ELF-1 (cell line): Measurements from ENCODE around the gene SPATA2L.

Experiments used
- DNase-seq: peaks from one replicate; pipeline ENCODE4 v3.0.0-alpha.2; 2016; ENCODE audit warnings: low read depth, low spot score

The SPATA2L gene, protein sequence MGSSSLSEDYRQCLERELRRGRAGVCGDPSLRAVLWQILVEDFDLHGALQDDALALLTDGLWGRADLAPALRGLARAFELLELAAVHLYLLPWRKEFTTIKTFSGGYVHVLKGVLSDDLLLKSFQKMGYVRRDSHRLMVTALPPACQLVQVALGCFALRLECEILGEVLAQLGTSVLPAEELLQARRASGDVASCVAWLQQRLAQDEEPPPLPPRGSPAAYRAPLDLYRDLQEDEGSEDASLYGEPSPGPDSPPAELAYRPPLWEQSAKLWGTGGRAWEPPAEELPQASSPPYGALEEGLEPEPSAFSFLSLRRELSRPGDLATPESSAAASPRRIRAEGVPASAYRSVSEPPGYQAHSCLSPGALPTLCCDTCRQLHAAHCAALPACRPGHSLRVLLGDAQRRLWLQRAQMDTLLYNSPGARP

DNA sequence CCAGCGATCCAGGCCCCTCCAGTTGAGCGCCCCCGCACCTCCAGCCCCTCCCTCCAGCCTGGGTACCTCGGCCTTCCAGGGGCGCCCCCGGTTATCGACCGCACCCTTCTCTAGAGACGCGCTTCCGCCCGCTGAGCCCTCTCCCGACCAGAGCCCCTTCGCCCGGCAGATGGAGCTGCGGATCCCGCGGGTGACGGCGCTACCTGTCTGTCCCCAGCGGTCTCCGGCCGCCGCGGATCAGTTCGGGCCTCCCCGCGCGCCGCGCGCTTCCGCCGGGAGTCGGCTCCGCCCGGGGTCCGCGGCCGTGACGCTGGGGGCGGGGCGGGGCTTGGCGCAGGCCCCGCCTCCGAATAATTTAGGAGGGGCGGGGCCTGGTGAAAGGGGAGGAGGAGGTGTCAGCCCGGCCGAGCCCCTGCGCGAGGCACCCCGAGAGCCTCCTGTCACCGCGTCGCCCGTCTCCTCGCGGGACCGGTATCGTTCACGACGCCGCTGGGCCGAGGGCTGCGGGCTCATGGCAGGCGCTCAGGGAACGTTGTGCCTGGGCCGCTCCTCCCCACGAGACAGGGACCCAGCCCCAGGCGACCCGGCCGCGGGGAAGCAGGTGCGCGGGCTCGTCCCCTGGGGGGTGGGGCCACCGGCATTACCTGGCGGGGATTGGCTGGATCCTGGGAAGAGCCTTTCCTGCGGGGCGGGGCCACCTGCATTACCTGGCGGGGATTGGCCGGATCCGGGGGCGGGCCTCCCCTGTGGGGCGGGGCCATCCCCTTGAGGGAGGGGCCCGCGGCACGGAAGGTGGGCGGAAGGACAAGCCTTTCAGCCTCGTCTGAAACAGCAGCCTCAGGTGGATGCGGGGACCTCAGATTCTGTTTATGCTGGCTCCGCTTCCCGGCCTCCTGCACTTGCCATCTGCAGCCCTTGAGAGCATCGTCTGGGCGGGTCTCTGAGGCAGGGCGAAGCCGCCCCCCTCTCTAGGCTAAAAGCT, at the start of gene SPATA2L:
Gene SPATA2L, minus strand, starts transcription at position 281 of the 982 bp plus-strand sequence. CDS start 473 bp downstream, outside the sequence.
- DNase-seq, result peak; percentile 96

- no peak for DNase-seq
These were observed 48.1 kb upstream of the SPATA2L start for GRCh38 chr16:89749637-89750036.

DNA sequence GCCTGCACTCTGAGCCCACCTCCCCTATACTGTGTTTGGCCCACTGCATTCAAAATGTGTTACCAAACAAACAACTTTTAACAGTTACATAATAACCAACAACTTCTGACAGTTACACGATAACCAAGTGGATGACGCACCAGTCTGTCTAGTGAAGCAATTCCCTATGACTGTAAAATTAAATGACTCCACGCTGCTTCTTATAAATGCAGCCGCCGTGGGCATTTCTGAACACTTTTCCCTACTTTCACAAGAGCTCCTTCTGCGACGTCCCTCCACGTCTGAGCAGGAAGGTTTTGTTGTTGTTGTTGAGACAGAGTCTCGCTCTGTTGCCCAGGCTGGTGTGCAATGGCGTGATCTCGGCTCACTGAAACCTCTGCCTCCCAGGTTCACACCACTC, 47.4 kb upstream of the SPATA2L start:
- no peak for DNase-seq

- no peak for DNase-seq
These were observed 46.6 kb upstream of the SPATA2L start for GRCh38 chr16:89748076-89748475.

GRCh38 chr16:89746043-89746442, 44.5 kb upstream of the SPATA2L start:
- no peak for DNase-seq

DNA sequence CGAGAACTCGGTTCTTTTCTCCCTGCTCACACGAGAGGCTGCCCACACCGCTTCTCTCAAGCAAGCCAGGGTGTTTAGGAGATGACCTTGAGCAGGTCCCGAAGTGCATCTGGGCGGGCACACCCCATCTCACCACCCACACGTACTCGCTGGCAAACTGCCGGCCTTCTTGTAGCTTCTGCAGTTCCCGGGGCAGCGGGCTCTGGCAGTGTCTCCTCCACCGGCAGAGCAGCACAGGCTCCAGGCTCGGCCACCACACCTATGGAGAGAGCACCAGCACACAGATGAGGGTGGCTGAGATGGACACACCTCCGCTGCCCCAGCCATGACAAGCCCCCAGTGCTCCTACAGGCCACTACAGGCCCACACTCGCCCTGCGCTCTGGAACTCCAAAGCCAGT, 43.3 kb upstream of the SPATA2L start:
- DNase-seq, result no peak

DNA sequence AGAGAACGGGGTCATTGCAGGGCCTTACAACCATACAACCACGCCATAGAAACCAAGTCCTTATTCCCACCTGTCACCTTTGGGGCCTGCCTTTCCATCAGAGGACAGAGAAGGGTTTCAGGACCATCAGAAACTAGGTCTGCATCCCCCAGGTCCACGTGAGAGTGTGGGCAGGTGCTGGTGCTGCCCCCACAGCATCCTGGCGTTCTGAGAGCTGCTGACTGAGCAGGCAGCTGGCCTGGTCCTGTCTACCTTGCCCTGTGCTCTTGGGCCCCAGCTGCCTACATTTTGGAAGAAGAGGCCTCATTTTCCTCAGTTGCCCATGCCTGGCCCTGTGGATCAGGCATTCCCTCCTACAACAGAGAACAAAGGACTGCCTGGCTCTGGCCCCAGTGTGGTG, 41.4 kb upstream of the SPATA2L start:
- no peak for DNase-seq

- DNase-seq, result no peak
These were observed 40.0 kb upstream of the SPATA2L start for GRCh38 chr16:89741342-89742014.

- DNase-seq, result no peak
These were observed 37.9 kb upstream of the SPATA2L start for GRCh38 chr16:89739383-89739782.

DNA sequence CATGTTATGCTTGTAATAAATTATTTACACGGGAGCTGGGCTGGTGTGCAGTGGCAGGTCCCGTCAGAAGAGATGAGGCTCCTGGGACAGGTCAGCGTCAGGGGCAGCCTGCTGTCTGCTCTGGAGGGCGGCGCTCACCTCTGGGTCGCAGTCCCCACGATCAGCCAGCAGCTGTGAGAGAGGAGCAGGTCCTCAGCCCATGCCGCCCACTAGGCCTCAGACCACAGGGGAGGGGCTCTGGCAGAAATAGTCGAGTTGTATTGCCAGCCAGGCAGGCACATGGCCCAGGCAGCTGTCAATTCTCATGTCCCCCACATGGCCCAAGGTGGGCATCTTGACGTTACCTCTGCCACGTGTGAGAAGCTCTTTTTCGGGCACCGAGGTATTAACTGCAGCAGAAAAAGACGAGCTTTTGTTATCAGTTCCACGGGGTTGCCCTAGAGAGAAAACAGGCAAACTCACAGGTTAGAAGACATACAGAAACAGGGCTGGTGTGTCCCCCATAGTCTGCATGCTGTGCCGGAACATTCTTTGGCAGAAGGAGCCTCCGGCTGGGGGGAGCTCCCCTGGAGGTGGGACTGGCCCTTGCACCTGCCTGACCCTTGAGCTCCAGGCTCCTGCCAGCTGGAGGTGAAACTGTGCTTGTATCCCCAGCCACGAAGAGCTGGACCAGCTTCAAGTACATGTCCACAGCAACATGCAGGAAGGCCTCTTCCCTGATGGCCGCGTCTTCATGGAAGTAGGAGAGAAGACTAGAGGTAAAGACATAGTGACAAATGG, 37.2 kb upstream of the SPATA2L start:
- DNase-seq, result no peak

DNA sequence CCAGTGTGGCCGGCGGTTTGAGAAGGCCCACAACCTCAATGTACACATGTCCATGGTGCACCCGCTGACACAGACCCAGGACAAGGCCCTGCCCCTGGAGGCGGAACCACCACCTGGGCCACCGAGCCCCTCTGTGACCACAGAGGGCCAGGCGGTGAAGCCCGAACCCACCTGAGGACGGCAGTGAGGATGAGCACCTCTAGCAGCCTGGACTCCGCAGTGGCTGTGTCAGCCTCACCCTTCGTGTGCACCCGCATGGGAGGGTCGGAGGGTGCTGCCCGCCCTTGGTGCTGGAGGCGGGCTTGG, 36.5 kb upstream of the SPATA2L start:
- no peak for DNase-seq

DNA sequence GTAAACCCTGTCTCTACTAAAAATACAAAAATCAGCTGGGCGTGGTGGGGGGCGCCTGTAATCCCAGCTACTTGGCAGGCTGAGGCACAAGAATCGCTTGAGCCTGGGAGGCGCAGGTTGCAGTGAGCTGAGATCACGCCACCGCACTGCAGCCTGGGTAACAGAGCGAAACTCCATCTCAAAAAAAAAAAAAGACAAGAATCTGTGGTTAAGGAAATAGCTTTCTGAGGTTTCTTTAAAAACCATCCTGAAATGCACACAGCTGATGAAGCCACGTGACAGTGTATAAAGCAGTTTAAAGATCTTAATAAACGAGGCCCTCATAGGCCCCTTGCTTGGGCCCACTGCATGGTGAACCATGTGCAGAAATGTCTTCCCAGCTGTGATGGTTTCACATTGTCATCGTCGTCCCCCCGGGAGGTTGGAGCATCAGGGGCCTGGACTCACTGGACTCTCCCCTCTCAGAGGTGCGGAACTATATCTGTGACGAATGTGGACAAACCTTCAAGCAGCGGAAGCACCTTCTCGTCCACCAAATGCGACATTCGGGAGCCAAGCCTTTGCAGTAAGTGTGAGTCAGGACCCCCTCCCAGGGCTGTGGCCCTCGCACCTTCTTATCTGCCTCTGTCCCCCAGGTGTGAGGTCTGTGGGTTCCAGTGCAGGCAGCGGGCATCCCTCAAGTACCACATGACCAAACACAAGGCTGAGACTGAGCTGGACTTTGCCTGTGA, 36.0 kb upstream of the SPATA2L start:
- DNase-seq, result no peak

DNA sequence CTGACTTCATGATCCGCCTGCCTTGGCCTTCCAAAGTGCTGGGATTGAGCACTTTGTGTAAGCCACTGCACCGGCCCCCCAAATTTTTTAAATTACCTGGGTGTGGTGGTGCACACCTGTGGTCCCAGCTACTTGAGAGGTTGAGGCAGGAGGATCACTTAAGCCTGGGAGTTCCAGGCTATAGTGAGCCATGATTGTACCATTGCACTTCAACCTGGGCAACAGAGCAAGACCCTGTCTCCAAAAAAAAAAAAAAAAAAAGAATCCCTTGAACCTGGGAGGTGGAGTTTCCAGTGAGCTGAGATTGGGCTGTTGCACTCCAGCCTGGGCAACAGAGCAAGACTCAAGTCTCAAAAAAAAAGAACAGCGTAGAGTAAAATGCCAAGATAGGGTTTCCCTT, 35.0 kb upstream of the SPATA2L start:
- DNase-seq, result no peak

GRCh38 chr16:89733792-89734191, 32.3 kb upstream of the SPATA2L start:
- no peak for DNase-seq

- DNase-seq, result no peak
These were observed 31.8 kb upstream of the SPATA2L start for GRCh38 chr16:89733322-89733721.

- no peak for DNase-seq
These were observed 31.4 kb upstream of the SPATA2L start for GRCh38 chr16:89732918-89733242.

DNA sequence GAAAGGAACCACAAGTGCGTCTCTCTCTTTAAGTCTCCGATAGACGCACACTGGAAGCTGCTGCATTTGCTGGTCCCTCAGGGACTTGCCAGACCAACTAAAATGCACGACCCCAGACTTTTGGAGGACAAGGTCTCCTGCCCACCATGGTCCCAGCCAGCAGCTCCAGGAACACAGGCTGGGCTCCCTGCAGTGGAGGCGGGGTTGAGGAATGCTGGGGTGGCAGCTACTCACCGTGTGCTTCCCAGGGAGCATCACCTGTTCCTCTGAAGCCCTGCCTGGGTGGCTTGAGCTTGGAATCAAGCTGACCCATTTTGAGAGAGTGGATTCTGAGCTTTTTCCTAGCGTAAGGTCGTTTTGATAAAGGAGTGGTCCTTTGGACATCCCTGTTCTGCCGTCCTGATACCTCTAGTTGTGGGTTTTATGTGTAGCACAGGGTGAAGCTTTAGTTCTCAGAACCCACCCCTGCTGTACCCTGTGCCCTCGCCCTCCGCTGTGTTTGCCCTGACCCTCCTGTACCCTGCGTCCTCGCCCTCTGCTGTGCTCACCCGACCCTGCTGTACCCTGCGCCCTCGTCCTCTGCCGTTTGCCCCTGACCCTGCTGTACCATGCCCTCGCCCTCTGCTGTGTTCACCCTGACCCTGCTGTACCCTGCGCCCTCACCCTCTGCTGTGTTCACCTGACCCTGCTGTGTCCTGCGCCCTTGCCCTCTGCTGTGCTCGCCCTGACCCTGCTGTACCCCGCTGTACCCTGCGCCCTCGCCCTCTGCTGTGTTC, 30.8 kb upstream of the SPATA2L start:
- no peak for DNase-seq

GRCh38 chr16:89730610-89731234, 29.2 kb upstream of the SPATA2L start:
- DNase-seq, result no peak

- peak; percentile 57 for DNase-seq
These were observed 28.5 kb upstream of the SPATA2L start for GRCh38 chr16:89729863-89730593.
